Measurements from ENCODE around the gene POLR3E. TPM values are rescaled to one million over a fixed set of nuclear protein-coding genes. Genes with fewer than 3 reads are reported as not detected.

Gene POLR3E
- total RNA-seq, 1 experiment from 2014 or later: 103 TPM

DNA sequence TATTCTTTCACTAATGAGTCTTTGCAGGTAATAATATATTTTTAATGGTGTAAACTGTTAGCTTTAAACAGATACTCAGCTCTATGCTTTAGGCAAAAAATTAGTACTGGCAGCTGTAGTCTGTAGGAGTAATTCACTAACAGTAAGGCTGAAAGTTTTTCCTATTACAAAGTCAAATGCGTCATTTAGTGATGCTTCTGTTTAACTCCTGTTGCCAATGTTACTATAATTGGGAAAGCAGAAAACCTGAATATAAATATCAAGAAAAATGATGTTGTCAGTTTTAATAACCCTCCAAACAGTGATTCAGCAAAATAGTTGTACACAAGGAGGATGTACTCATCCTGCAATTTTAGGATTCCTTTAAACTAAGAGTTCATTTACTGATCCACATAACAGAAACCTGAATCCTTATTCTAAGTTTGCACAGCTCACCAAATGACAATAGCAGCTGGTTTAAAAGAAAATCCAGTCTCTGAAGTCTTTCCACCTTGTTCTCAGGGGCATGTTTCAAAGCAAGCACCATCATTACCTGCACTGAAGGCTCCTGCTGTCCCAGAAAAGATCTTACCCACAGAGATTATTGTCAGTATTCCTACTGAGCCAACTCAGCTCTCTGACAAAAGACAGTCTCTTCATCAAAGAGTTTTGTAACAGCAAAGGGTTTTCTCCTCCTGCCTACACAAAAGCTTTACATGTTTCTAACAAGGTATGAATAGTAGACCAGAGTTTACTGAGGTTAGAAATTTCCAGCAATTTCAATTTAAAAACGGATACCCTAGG is 73.0 kb downstream of the POLR3E start:
- no peak overlapping the region for H2AK5ac ChIP-seq (ENCODE audit: insufficient read length, low read length)
- peaks cover 6% of the 10 kb centered on the region for H3K79me1 ChIP-seq (ENCODE audit: insufficient read depth, low read depth, low read length, poor library complexity, severe bottlenecking)
- H2BK120ac ChIP-seq (ENCODE audit: low read depth, low read length, poor library complexity, severe bottlenecking): no peak overlapping the region
- H2BK15ac ChIP-seq (ENCODE audit: low read depth, low read length): no peak overlapping the region
- H3K23ac ChIP-seq (ENCODE audit: insufficient read length, low read depth, low read length): no peak overlapping the region
- no peak overlapping the region for H3K4ac ChIP-seq (ENCODE audit: low read depth, low read length)
- no peak overlapping the region for H2BK20ac ChIP-seq (ENCODE audit: low read depth, low read length, poor library complexity, severe bottlenecking)
- H3K4me2 ChIP-seq (ENCODE audit: insufficient read depth, insufficient read length, low read length): no peak overlapping the region
- Mint-ChIP-seq H3K36me3 (ENCODE audit: insufficient read depth in 1 of 3, low read depth in 3 of 3) (peaks cover 8 to 31% (median 31%) of the 10 kb centered on the region in 3 experiments; a peak in 6 of 7 replicates), H3K4me3 (no peak overlapping the region; a peak in 1 of 5 replicates), H3K27me3 (ENCODE audit: low read depth) (peaks cover under 1% of the 10 kb centered on the region; the same call in 1 of the 2 replicates), H3K4me1 (peaks cover 33 to 64% of the 10 kb centered on the region in 2 experiments), H3K9me3 (0 out of 5 replicates have a peak, but pooled peaks cover 0 to 2% of the 10 kb centered on the region in 2 experiments), H3K27ac (peak overlapping the region in 1 of 3 experiments; percentile 34; a peak in 1 of 7 replicates)
- H4K5ac ChIP-seq (ENCODE audit: insufficient read length, low read depth, low read length): no peak overlapping the region
- H3K4me1 ChIP-seq (ENCODE audit: insufficient read depth, low read length): peaks cover 2% of the 10 kb centered on the region
- no peak overlapping the region for H3K56ac ChIP-seq (ENCODE audit: insufficient read length, low read depth, low read length)
- H3T11ph ChIP-seq (ENCODE audit: low read length): no peak overlapping the region
- H3K23me2 ChIP-seq (ENCODE audit: insufficient read length, low read depth, low read length, poor library complexity, severe bottlenecking): peaks cover 10% of the 10 kb centered on the region
- H4K20me1 ChIP-seq (ENCODE audit: control insufficient read depth, insufficient read depth, insufficient read length): no peaks in the 10 kb centered on the region
- WGBS (ENCODE audit: extremely low coverage, insufficient read length, low lambda C conversion rate): no CpG with 5 or more reads among the region's 2 CpGs
- no peak overlapping the region for H4K91ac ChIP-seq (ENCODE audit: insufficient read length, low read depth, low read length)
- no peaks in the 10 kb centered on the region for H3K9me3 ChIP-seq (ENCODE audit: control insufficient read depth, low read depth, low read length)
- H2AFZ ChIP-seq (ENCODE audit: low read length): no peak overlapping the region
- H3K14ac ChIP-seq (ENCODE audit: insufficient read depth, low read length): no peak overlapping the region
- TF ChIP-seq, protein P1, sequence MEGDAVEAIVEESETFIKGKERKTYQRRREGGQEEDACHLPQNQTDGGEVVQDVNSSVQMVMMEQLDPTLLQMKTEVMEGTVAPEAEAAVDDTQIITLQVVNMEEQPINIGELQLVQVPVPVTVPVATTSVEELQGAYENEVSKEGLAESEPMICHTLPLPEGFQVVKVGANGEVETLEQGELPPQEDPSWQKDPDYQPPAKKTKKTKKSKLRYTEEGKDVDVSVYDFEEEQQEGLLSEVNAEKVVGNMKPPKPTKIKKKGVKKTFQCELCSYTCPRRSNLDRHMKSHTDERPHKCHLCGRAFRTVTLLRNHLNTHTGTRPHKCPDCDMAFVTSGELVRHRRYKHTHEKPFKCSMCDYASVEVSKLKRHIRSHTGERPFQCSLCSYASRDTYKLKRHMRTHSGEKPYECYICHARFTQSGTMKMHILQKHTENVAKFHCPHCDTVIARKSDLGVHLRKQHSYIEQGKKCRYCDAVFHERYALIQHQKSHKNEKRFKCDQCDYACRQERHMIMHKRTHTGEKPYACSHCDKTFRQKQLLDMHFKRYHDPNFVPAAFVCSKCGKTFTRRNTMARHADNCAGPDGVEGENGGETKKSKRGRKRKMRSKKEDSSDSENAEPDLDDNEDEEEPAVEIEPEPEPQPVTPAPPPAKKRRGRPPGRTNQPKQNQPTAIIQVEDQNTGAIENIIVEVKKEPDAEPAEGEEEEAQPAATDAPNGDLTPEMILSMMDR (conservative IDR thresholded peaks at IDR 0.05): no peak
- no peaks in the 10 kb centered on the region for H3K27me3 ChIP-seq (ENCODE audit: insufficient read depth, low read length)
- no peak overlapping the region for H2BK5ac ChIP-seq (ENCODE audit: insufficient read length, low read length)
- H3K27ac ChIP-seq (ENCODE audit: insufficient read length, low read depth, low read length): no peak overlapping the region
- no peak overlapping the region for H4K8ac ChIP-seq (replicated peaks; ENCODE audit: insufficient read length, low read depth, low read length)
- no peak overlapping the region for H3K9ac ChIP-seq (ENCODE audit: extremely low read depth, insufficient read length, low read length)
- H3K79me2 ChIP-seq (ENCODE audit: insufficient read depth, low read length): peaks cover 17% of the 10 kb centered on the region; the same call in 1 of the 2 replicates
- H3K18ac ChIP-seq (ENCODE audit: insufficient read length, low read depth, low read length): no peak overlapping the region
- H2BK12ac ChIP-seq (ENCODE audit: insufficient read length, low read depth, low read length): no peak overlapping the region
- no peak for DNase-seq
